WI38 (cell line): ENCODE measurements around the gene CARD6.
"Not testable (repeated sequence)": the region's sequence is repeated elsewhere in the genome, so short reads cannot be mapped to it uniquely, and the experiment has no call there.

Experiments used
- H3K4me3 ChIP-seq: 2 replicates; pipeline ENCODE4 v1.5.1; 2011; ENCODE audit warnings: low read depth, mild to moderate bottlenecking, control low read depth, low read length
- TF ChIP-seq, protein P1 (sequence below): IDR thresholded peaks from 2 replicates; pipeline ENCODE4 v1.5.1; 2012; ENCODE audit warnings: low read depth, mild to moderate bottlenecking, control low read depth, low read length

CARD6 gene

DNA sequence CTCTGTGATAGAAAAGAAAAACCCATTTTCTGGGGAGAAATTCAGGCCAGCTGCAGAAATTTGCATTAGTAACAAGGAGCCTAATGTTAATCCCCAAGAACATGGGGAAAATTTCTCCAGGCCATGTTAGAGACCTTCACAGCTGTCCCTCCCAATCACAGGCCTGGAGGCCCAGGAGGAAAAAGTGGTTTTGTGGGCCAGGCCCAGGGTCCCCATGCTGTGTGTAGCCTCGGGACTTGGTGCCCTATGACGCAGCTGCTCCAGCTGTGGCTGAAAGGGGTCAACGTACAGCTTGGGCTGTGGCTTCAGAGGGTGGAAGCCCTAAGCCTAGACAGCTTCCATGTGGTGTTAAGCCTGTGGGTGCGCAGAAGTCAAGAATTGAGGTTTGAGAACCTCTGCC is 41.1 kb downstream of the CARD6 start:
- TF ChIP-seq, protein P1, sequence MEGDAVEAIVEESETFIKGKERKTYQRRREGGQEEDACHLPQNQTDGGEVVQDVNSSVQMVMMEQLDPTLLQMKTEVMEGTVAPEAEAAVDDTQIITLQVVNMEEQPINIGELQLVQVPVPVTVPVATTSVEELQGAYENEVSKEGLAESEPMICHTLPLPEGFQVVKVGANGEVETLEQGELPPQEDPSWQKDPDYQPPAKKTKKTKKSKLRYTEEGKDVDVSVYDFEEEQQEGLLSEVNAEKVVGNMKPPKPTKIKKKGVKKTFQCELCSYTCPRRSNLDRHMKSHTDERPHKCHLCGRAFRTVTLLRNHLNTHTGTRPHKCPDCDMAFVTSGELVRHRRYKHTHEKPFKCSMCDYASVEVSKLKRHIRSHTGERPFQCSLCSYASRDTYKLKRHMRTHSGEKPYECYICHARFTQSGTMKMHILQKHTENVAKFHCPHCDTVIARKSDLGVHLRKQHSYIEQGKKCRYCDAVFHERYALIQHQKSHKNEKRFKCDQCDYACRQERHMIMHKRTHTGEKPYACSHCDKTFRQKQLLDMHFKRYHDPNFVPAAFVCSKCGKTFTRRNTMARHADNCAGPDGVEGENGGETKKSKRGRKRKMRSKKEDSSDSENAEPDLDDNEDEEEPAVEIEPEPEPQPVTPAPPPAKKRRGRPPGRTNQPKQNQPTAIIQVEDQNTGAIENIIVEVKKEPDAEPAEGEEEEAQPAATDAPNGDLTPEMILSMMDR, result no peak
- H3K4me3 ChIP-seq, result no peak overlapping the region

DNA sequence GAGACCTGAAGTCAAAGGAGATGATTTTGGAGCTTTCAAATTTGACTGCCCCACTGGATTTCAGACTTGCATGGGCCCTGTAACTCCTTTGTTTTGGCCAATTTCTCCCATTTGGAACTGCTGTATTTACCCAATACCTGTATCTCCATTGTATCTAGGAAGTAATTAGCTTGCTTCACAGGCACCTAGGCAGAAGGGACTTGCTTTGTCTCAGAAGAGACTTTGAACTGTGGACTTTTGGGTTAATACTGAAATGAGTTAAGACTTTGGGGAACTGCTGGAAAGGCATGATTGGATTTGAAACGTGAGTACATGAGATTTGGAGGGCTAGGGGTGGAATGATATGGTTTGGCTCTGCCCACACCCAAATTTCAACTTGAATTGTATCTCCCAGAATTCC is 41.9 kb downstream of the CARD6 start:
- not testable (repeated sequence) for H3K4me3 ChIP-seq

DNA sequence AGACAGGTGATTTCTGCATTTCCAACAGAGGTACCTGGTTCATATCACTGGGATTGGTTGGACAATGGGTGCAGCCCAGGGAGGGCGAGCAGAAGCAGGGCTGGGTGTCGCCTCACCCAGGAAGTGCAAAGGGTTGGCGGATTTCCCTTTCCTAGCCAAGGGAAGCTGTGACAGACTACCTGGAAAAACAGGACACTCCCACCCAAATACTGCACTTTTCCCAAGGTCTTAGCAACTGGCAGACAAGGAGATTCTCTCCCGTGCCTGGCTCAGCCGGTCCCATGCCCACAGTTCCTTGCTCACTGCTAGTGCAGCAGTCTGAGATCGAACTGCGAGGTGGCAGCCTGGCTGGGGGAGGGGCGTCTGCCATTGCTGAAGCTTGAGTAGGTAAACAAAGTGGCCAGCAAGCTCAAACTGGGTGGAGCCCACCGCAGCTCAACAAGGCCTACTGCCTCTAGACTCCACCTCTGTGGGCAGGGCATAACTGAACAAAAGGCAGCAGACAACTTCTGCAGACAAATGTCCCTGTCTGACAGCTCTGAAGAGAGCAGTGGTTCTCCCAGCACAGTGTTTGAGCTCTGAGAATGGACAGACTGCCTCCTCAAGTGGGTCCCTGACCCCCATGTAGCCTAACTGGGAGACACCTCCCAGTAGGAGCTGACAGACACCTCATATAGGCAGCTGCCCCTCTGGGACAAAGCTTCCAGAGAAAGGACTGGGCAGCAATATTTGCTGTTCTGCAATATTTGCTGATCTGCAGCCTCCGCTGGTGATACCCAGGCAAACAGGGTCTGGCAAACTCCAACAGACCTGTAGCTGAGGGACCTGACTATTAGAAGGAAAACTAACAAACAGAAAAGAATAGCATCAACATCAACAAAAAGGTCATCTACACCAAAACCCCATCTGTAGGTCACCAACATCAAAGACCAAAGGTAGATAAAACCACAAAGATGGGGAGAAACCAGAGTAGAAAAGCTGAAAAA is 54.6 kb downstream of the CARD6 start:
- not testable (repeated sequence) for H3K4me3 ChIP-seq

DNA sequence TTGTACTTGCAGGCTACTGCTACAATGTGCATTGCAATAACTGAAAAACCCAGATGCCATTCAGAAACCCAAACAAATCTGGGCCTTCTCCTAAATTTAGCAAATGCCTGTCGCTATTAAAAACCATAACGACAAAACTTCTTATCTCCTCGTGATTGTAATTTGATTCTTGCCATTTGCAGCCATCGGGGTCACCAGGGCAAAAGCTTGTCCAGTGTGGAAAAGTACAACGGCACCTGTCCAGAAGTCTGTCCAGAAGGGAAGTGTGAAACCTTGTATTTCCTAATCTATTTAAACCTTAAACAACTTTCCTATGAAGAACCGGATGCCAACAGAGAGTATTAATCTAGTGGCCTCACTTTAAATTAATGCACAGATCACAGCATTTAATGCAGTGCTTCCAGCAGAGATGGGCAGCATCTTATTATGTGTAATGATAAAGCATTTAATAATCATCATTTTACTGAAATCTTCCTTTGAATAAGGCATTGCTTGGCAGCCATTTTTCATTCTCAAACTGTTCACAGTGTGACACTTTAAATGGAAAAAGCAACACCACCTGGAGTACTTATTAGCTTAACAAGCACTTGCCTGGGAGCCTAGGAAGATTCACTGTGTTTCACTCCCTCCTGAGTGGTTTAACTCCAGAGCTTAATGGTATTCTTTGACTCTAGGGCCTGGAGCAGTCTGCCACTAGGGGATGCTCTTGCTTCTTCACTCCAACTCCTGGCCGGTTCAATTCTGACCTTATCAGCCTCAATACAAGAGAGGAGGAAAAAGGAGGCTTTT is 63.2 kb downstream of the CARD6 start:
- H3K4me3 ChIP-seq, result no peak overlapping the region
- TF ChIP-seq, protein P1, result peak; percentile 100

DNA sequence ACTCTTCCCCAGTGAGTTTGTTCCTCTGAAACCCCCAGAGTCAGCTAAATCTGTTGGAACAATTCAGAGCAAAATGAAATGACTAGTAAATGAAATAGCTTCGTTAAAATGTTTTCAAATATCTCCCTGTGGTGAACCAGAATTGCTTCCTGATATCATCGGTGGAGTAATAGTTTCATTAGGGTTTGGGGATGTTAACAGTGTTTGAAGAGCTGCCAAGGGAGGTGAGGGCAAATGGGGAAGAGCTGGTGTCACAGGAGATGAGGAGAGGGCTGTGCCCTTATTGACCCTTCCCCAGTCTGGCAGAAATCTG is 63.8 kb downstream of the CARD6 start:
- no peak overlapping the region for H3K4me3 ChIP-seq
- TF ChIP-seq, protein P1, result no peak

DNA sequence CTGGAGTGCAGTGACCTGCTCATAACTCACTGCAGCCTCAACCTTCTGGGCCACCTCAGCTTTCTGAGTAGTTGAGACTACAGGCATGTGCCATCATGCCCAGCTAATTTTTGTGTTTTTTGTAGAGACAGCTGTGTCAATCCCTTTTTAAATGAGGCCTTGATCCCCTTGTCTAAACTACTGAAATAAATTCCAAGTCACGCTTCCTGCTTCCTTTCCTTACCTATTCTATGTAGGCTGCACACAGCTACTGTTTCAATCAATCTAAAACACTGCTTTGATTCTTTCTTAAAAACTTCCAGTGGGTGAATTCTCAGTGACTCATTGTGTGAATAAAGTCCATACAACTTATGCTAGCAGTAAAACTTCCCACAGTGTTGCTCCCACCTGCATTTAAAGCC is 65.2 kb downstream of the CARD6 start:
- no peak overlapping the region for H3K4me3 ChIP-seq
- TF ChIP-seq, protein P1, result no peak

DNA sequence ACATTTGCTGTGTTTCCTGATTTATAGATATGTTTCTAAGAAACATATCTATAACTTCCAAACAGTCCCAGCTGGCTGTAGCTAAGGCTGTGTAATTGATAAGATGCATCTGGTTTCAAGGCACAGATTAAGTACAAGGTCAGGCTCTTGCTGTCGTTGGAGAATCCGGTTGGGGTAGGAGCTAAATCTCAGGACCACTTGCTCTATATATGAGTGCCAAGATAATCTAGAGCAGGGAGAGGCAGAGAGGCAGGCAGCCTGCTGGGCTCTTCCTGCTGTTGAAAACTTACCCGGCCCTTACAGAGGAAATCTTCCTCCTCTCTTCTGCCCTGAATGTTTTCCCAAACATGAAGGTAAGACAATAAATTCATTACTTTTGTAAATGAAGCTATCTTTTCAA is 68.1 kb downstream of the CARD6 start, which contains the start of gene C7:
Gene C7, plus strand, starts transcription at position 234 of the 400 bp plus-strand sequence. Its CDS starts 114 bp downstream, at position 348.
- H3K4me3 ChIP-seq, result no peak within 1 kb of the TSS
- TF ChIP-seq, protein P1, result no peak

DNA sequence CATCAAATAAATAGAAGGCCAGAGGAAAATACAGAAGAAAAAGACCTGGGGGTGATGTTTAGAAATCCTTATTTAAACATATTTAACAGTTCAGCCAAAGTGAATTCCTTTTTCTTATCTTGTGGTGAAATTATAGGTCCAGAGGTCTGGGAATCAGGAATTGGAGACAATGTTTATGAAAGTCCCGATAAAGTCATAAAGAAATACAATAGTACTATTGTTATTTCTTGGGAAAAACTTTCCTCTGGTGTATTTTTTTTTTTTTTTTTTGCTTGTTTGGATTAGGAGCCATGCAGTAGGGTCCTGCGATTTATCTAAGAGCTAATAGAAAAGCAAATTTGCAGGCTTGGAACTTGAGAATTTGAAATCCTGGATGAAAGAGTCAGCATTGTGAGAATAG is 68.6 kb downstream of the CARD6 start:
- no peak overlapping the region for H3K4me3 ChIP-seq
- TF ChIP-seq, protein P1, result no peak
